ENCODE data around the gene ZMYND19.
"Not testable (repeated sequence)": the region's sequence is repeated elsewhere in the genome, so short reads cannot be mapped to it uniquely, and the experiment has no call there.

Gene ZMYND19

GRCh38 chr9:137564817-137565411 lies 25.4 kb downstream of the ZMYND19 start:
- H3K4me3 ChIP-seq (ENCODE audit: low read depth, low read length): no peak overlapping the region
- TF ChIP-seq, protein P1, sequence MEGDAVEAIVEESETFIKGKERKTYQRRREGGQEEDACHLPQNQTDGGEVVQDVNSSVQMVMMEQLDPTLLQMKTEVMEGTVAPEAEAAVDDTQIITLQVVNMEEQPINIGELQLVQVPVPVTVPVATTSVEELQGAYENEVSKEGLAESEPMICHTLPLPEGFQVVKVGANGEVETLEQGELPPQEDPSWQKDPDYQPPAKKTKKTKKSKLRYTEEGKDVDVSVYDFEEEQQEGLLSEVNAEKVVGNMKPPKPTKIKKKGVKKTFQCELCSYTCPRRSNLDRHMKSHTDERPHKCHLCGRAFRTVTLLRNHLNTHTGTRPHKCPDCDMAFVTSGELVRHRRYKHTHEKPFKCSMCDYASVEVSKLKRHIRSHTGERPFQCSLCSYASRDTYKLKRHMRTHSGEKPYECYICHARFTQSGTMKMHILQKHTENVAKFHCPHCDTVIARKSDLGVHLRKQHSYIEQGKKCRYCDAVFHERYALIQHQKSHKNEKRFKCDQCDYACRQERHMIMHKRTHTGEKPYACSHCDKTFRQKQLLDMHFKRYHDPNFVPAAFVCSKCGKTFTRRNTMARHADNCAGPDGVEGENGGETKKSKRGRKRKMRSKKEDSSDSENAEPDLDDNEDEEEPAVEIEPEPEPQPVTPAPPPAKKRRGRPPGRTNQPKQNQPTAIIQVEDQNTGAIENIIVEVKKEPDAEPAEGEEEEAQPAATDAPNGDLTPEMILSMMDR (IDR thresholded peaks at IDR 0.05; ENCODE audit: low read depth, low read length): no peak

- TF ChIP-seq, protein P1 (IDR thresholded peaks at IDR 0.05; ENCODE audit: low read depth, low read length): no peak
- H3K4me3 ChIP-seq (ENCODE audit: low read depth, low read length): no peak overlapping the region
Observed at GRCh38 chr9:137564134-137564533, 26.2 kb downstream of the ZMYND19 start.

- H3K4me3 ChIP-seq (ENCODE audit: low read depth, low read length): no peak overlapping the region
- TF ChIP-seq, protein P1 (IDR thresholded peaks at IDR 0.05; ENCODE audit: low read depth, low read length): no peak
Observed at GRCh38 chr9:137558127-137558526, 32.2 kb downstream of the ZMYND19 start.

DNA sequence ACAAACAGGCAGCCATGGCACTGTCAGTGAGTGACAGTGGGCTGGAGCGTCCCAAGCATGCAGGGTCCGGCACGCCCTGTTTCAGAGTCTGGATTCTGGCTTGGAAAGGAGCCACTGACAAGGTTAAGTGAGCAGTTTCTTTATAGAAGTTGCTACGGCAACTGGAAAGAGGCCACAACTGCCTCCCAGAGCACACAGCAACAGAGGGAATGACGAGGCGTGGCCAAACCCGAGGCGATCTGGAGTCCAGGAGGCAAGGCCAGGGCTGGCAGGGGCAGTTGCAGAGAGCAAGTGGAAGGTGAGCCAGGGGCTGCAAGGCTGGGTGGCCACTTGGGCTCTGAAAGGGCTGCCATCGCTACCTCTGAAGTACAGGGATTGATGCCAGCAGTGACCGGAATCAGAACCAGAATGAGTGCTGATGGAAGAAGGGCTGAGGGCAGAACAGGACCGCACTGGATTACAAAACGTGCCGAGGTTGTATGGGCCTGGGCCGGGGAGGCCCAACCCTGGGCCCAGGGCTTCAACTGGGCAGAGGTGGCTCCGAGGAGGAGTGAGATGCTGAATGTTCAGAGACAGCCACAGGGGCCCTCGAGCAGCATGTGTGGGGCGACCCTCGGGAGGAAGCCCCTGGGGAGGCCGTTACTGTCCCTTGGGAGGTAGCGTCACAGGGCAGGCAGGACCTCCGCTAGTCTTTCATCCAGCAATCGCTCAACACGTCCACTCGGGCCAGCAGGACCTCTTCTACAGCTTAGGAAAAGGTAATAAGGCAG lies 34.1 kb downstream of the ZMYND19 start:
- H3K4me3 ChIP-seq (ENCODE audit: low read depth, low read length): no peak overlapping the region
- TF ChIP-seq, protein P1 (IDR thresholded peaks at IDR 0.05; ENCODE audit: low read depth, low read length): no peak

DNA sequence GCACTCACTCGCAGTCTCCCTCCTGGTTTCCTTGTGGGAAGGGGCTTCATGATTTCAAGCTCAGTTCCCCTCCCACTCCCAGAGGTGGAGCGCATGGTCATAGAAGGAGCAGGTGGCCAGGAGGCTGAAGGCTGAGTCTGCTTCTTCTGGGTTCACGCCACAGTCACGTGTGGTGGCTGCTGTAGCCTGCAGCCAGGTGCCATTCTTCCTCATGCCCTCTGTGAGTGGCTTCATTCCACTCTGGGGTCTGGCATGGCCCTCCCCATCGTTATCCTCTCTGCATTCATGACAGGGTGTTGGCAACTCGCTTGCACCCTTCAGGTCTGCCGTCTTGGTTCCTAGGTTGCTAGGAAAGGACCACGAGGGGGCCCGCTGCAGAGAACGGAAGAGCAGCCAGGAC lies 35.1 kb downstream of the ZMYND19 start:
- TF ChIP-seq, protein P1 (IDR thresholded peaks at IDR 0.05; ENCODE audit: low read depth, low read length): no peak
- H3K4me3 ChIP-seq (ENCODE audit: low read depth, low read length): no peak overlapping the region

- TF ChIP-seq, protein P1 (IDR thresholded peaks at IDR 0.05; ENCODE audit: low read depth, low read length): no peak
- H3K4me3 ChIP-seq (ENCODE audit: low read depth, low read length): no peak overlapping the region
Observed at GRCh38 chr9:137554349-137554748, 36.0 kb downstream of the ZMYND19 start.

GRCh38 chr9:137553654-137554053 lies 36.7 kb downstream of the ZMYND19 start:
- H3K4me3 ChIP-seq (ENCODE audit: low read depth, low read length): not testable (repeated sequence)
